Rectal smooth muscle tissue (tissue), 1 donor: Measurements from ENCODE around the gene SWSAP1.

Experiments used
- H3K27ac ChIP-seq: one replicate; pipeline ENCODE4 v1.7.0; 2013; ENCODE audit warnings: low read depth, low read length, inconsistent platforms
- H3K27me3 ChIP-seq: one replicate; pipeline ENCODE4 v1.7.0; 2013; ENCODE audit warnings: low read length; ENCODE audit not compliant: control insufficient read depth, insufficient read depth
- H3K36me3 ChIP-seq: one replicate; pipeline ENCODE4 v1.7.0; 2013; ENCODE audit warnings: low read length; ENCODE audit not compliant: control insufficient read depth, insufficient read depth
- H3K4me1 ChIP-seq: one replicate; pipeline ENCODE4 v1.7.0; 2013; ENCODE audit warnings: low read length; ENCODE audit not compliant: control insufficient read depth, insufficient read depth
- H3K4me3 ChIP-seq: one replicate; pipeline ENCODE4 v1.7.0; 2013; ENCODE audit warnings: low read length
- H3K9ac ChIP-seq: one replicate; pipeline ENCODE4 v1.7.0; 2013; ENCODE audit warnings: low read length

Gene SWSAP1

GRCh38 chr19:11356676-11357550, 17.6 kb upstream of the SWSAP1 start:
- no peak overlapping the region for H3K27ac ChIP-seq
- H3K27me3 ChIP-seq = no peaks in the 10 kb centered on the region
- peaks cover 6% of the 10 kb centered on the region for H3K36me3 ChIP-seq
- H3K9ac ChIP-seq = no peak overlapping the region
- H3K4me1 ChIP-seq = peaks cover 4% of the 10 kb centered on the region
- peak overlapping the region; percentile 71 for H3K4me3 ChIP-seq

DNA sequence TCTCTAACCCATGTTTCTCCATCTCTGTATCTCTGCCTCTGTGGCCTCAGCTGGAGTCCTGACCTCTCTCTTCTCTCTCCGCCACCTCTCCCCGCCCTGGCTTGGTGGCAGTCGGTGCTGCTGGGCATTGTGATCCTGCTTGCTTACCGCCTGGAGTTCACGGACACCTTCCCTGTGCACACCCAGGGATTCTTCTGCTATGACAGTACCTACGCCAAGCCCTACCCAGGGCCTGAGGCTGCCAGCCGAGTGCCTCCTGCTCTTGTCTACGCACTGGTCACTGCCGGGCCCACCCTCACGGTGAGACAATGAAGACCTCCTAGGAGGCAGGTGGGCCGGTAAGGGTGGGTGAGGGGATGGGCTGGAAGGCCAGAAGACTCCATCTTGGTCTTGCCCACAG, 15.0 kb upstream of the SWSAP1 start:
- Histone ChIP-seq H3K27me3 (no peaks in the 10 kb centered on the region), H3K4me3 (no peak overlapping the region), H3K4me1 (peaks cover 4% of the 10 kb centered on the region), H3K9ac (no peak overlapping the region), H3K36me3 (peaks cover 6% of the 10 kb centered on the region), H3K27ac (no peak overlapping the region)

GRCh38 chr19:11361037-11361770, 13.3 kb upstream of the SWSAP1 start:
- Histone ChIP-seq H3K27me3 (no peaks in the 10 kb centered on the region), H3K36me3 (peaks cover 6% of the 10 kb centered on the region), H3K4me3 (no peak overlapping the region), H3K27ac (no peak overlapping the region), H3K4me1 (peaks cover under 1% of the 10 kb centered on the region), H3K9ac (no peak overlapping the region)

GRCh38 chr19:11361771-11362731, 12.4 kb upstream of the SWSAP1 start:
- Histone ChIP-seq H3K27me3 (no peaks in the 10 kb centered on the region), H3K9ac (no peak overlapping the region), H3K4me1 (no peaks in the 10 kb centered on the region), H3K27ac (no peak overlapping the region), H3K36me3 (peaks cover 6% of the 10 kb centered on the region), H3K4me3 (no peak overlapping the region)

- peaks cover 6% of the 10 kb centered on the region for H3K36me3 ChIP-seq
- H3K4me1 ChIP-seq = no peaks in the 10 kb centered on the region
- no peak overlapping the region for H3K4me3 ChIP-seq
- H3K9ac ChIP-seq = no peak overlapping the region
- H3K27me3 ChIP-seq = no peaks in the 10 kb centered on the region
- no peak overlapping the region for H3K27ac ChIP-seq
Measured at GRCh38 chr19:11363881-11364280, 10.6 kb upstream of the SWSAP1 start.

DNA sequence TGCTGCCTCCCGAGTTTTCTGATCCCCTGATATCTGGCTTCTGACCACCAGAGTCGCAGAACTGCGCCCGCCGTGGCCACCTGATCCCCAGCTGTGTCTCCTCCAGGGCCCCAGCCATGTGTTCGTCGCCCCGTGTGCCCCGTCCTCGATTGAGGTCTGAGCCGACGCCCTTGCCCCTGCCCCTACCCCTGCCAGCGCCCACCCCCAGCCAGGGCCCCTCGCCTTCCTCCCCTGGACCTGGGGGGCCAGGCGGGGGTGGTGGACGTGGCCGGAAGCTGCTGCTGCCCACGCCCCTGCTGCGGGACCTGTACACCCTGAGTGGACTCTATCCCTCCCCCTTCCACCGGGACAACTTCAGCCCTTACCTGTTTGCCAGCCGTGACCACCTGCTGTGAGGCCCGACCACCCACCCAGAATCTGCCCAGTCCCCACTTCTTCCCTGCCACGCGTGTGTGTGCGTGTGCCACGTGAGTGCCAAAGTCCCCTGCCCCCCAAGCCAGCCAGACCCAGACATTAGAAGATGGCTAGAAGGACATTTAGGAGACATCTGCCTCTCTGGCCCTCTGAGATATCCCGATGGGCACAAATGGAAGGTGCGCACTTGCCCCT, 10.1 kb upstream of the SWSAP1 start:
- Histone ChIP-seq H3K36me3 (peaks cover 3% of the 10 kb centered on the region), H3K27me3 (no peaks in the 10 kb centered on the region), H3K4me1 (no peaks in the 10 kb centered on the region), H3K4me3 (no peak overlapping the region), H3K27ac (no peak overlapping the region), H3K9ac (no peak overlapping the region)

DNA sequence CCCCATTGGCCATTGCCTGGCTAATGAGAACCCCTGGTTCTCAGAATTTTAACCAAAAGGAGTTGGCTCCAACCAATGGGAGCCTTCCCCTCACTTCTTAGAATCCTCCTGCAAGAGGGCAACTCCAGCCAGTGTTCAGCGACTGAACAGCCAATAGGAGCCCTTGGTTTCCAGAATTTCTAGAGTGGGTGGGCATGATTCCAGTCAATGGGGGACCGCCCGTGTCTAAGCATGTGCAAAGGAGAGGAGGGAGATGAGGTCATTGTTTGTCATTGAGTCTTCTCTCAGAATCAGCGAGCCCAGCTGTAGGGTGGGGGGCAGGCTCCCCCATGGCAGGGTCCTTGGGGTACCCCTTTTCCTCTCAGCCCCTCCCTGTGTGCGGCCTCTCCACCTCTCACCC, 9.5 kb upstream of the SWSAP1 start:
- no peaks in the 10 kb centered on the region for H3K27me3 ChIP-seq
- no peaks in the 10 kb centered on the region for H3K36me3 ChIP-seq
- H3K27ac ChIP-seq = no peak overlapping the region
- no peaks in the 10 kb centered on the region for H3K4me1 ChIP-seq
- H3K4me3 ChIP-seq = no peak overlapping the region
- no peak overlapping the region for H3K9ac ChIP-seq

GRCh38 chr19:11365557-11366117, 8.8 kb upstream of the SWSAP1 start:
- no peak overlapping the region for H3K4me3 ChIP-seq
- no peaks in the 10 kb centered on the region for H3K36me3 ChIP-seq
- no peak overlapping the region for H3K27ac ChIP-seq
- H3K27me3 ChIP-seq = no peaks in the 10 kb centered on the region
- H3K4me1 ChIP-seq = no peaks in the 10 kb centered on the region
- no peak overlapping the region for H3K9ac ChIP-seq

GRCh38 chr19:11367528-11367927, 6.9 kb upstream of the SWSAP1 start:
- Histone ChIP-seq H3K36me3 (no peaks in the 10 kb centered on the region), H3K27me3 (no peaks in the 10 kb centered on the region), H3K4me3 (no peak overlapping the region), H3K9ac (no peak overlapping the region), H3K27ac (no peak overlapping the region), H3K4me1 (no peaks in the 10 kb centered on the region)

- Histone ChIP-seq H3K4me1 (peaks cover 7% of the 10 kb centered on the region), H3K36me3 (no peaks in the 10 kb centered on the region), H3K27ac (no peak overlapping the region), H3K27me3 (no peaks in the 10 kb centered on the region), H3K9ac (no peak overlapping the region), H3K4me3 (no peak overlapping the region)
Measured at GRCh38 chr19:11370744-11371143, 3.7 kb upstream of the SWSAP1 start.

DNA sequence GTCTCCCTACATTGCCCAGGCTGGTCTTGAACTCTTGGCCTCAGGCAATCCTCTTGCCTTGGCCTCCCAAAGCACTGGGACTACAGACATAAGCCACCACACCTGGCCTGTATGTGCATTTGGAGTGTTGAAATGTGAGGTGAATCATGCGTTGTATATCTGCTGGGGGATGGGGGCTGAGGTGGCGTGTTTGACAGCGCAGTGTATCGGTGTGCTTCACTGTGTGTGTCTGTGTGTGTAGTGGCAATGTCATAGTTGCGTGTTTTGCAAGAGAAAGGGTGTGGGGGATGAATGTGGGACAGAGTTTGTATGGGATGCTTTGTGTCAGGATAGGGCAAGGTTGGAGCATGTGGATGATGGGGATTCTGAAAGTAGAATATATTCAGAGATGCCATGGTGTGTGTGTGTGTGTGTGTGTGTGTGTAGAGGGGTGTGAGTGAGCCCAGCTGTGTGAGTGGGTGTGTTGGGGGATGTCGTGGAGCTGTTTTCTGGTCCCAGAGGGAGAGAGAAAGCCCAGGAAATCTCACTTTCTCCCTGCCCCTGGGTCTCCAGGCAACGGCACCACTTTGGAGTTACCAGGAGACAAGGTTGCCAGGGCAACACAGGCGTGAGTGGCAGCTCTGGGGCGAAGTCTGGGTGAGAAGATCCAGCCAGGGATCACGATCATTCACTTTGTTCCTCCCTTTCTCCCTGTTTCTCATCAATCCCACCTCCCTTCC, 1.1 kb upstream of the SWSAP1 start:
- peaks cover 25% of the 10 kb centered on the region for H3K4me1 ChIP-seq
- H3K9ac ChIP-seq = no peak overlapping the region
- H3K27me3 ChIP-seq = no peaks in the 10 kb centered on the region
- no peak overlapping the region for H3K4me3 ChIP-seq
- H3K27ac ChIP-seq = no peak overlapping the region
- no peaks in the 10 kb centered on the region for H3K36me3 ChIP-seq
